Measurements from ENCODE around the gene ALKBH5. TPM values are rescaled to one million over a fixed set of nuclear protein-coding genes. Genes with fewer than 3 reads are reported as not detected.

The ALKBH5 gene
- total and polyA plus RNA-seq, 2 donors: 48.5 to 58.3 TPM

DNA sequence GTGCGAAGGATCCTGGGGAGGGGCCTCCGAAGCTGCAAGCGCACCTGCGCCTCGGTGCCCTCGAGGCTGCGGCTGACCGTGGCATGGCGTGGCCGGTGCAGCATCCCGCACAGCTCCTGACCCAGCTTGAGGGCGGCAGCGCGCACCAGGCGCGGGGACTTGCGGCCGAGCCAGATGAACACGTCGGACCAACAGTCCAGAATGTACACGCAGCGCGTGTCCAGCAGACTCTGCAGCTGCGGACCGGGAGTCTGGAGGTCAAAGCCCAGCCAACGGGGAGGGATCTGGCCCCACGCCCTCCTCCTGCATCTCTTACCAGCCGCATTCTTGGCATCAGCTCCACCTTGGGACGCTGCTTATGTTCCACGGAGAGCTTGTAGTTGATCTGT is 64.0 kb downstream of the ALKBH5 start:
- Histone ChIP-seq H3K9me3 (ENCODE audit: control insufficient read depth in 2 of 2, insufficient read depth in 1 of 2, low read length in 1 of 2) (no peaks in the 10 kb centered on the region), H3K27ac (ENCODE audit: low read depth in 1 of 2, low read length in 1 of 2) (no peak overlapping the region), H3K27me3 (ENCODE audit: control insufficient read depth in 2 of 2, insufficient read depth in 1 of 2, low read length in 1 of 2) (no peaks in the 10 kb centered on the region), H3K4me3 (ENCODE audit: low read length in 2 of 2) (no peak overlapping the region), H3K36me3 (ENCODE audit: control insufficient read depth in 2 of 2, insufficient read depth in 2 of 2, low read length in 1 of 2) (peaks cover 72 to 79% of the 10 kb centered on the region in 2 donors), H3K4me1 (ENCODE audit: control insufficient read depth in 2 of 2, insufficient read depth in 2 of 2, low read length in 2 of 2) (peaks cover 0 to 4% of the 10 kb centered on the region in 2 donors)
- DNase-seq (ENCODE audit: low read depth in 6 of 9, low spot score in 9 of 9): no peak
- 98% methylated on average over 30 of the region's 30 CpGs for WGBS

DNA sequence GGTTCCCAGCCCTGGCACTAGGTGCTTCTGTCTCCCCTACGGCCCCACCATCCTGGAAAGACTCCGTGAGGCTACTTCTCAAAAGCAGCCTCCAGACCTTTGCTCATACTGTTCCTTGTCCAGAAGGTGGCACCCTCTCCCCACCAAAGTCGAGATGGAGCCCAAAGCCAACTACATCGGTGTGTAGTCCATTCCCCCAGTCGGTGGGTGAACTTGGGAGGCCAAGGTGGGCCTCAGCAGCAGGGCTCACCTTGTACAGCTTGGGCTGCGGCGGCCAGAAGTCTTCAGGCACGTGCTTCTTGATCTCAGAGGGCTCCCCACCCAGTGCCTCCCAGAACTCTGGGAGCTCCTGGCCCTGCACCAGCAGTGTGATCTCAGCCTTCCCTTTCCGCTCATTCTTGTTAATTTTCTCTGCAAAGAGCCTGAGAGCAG is 64.7 kb downstream of the ALKBH5 start:
- peaks cover 0 to 1% of the 10 kb centered on the region in 2 donors for H3K9me3 ChIP-seq (ENCODE audit: control insufficient read depth in 2 of 2, insufficient read depth in 1 of 2, low read length in 1 of 2)
- H3K4me3 ChIP-seq (ENCODE audit: low read length in 2 of 2): no peak overlapping the region
- no peak overlapping the region for H3K27ac ChIP-seq (ENCODE audit: low read depth in 1 of 2, low read length in 1 of 2)
- peak in 6 of 9 donors; percentile 48 to 81 (median 62) for DNase-seq (ENCODE audit: low read depth in 6 of 9, low spot score in 9 of 9)
- peaks cover 79 to 82% of the 10 kb centered on the region in 2 donors for H3K36me3 ChIP-seq (ENCODE audit: control insufficient read depth in 2 of 2, insufficient read depth in 2 of 2, low read length in 1 of 2)
- 61% methylated on average over 9 of the region's 9 CpGs for WGBS
- peaks cover 0 to 4% of the 10 kb centered on the region in 2 donors for H3K4me1 ChIP-seq (ENCODE audit: control insufficient read depth in 2 of 2, insufficient read depth in 2 of 2, low read length in 2 of 2)
- H3K27me3 ChIP-seq (ENCODE audit: control insufficient read depth in 2 of 2, insufficient read depth in 1 of 2, low read length in 1 of 2): no peaks in the 10 kb centered on the region

- Histone ChIP-seq H3K27me3 (ENCODE audit: control insufficient read depth in 2 of 2, insufficient read depth in 1 of 2, low read length in 1 of 2) (no peaks in the 10 kb centered on the region), H3K9me3 (ENCODE audit: control insufficient read depth in 2 of 2, insufficient read depth in 1 of 2, low read length in 1 of 2) (peaks cover 0 to 2% of the 10 kb centered on the region in 2 donors), H3K4me1 (ENCODE audit: control insufficient read depth in 2 of 2, insufficient read depth in 2 of 2, low read length in 2 of 2) (peaks cover 0 to 4% of the 10 kb centered on the region in 2 donors), H3K36me3 (ENCODE audit: control insufficient read depth in 2 of 2, insufficient read depth in 2 of 2, low read length in 1 of 2) (peaks cover 82 to 84% of the 10 kb centered on the region in 2 donors), H3K4me3 (ENCODE audit: low read length in 2 of 2) (no peak overlapping the region), H3K27ac (ENCODE audit: low read depth in 1 of 2, low read length in 1 of 2) (no peak overlapping the region)
- 96% methylated on average over 7 of the region's 7 CpGs for WGBS
- DNase-seq (ENCODE audit: low read depth in 6 of 9, low spot score in 9 of 9): no peak
Observed at GRCh38 chr17:18248811-18249210, 65.2 kb downstream of the ALKBH5 start.

DNA sequence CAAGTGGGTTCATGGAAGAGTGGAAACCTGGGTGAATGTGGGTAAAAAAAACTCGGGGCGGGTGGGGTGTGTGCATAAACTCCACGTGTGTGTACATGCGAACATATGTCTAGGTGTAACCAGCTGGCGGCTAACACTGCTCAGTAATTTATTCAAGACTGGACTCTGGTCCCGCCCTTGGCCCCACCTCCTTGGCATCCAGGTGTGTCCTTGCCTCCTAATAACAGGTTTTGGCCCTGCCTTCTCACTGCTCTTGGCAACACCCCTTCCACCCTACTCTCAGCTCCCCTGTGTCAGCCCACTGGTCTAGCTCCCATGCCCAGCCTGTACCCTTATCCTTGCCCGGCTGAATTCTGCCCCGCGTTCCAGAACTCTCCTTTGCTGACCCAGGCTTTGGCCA is 66.6 kb downstream of the ALKBH5 start:
- no peak overlapping the region for H3K4me3 ChIP-seq (ENCODE audit: low read length in 2 of 2)
- no peak overlapping the region for H3K27ac ChIP-seq (ENCODE audit: low read depth in 1 of 2, low read length in 1 of 2)
- 94% methylated on average over 9 of the region's 9 CpGs for WGBS
- H3K4me1 ChIP-seq (ENCODE audit: control insufficient read depth in 2 of 2, insufficient read depth in 2 of 2, low read length in 2 of 2): peaks cover 0 to 4% of the 10 kb centered on the region in 2 donors
- DNase-seq (ENCODE audit: low read depth in 6 of 9, low spot score in 9 of 9): no peak
- no peaks in the 10 kb centered on the region for H3K27me3 ChIP-seq (ENCODE audit: control insufficient read depth in 2 of 2, insufficient read depth in 1 of 2, low read length in 1 of 2)
- H3K36me3 ChIP-seq (ENCODE audit: control insufficient read depth in 2 of 2, insufficient read depth in 2 of 2, low read length in 1 of 2): peaks cover 87 to 91% of the 10 kb centered on the region in 2 donors
- peaks cover 2 to 3% of the 10 kb centered on the region in 2 donors for H3K9me3 ChIP-seq (ENCODE audit: control insufficient read depth in 2 of 2, insufficient read depth in 1 of 2, low read length in 1 of 2)

DNA sequence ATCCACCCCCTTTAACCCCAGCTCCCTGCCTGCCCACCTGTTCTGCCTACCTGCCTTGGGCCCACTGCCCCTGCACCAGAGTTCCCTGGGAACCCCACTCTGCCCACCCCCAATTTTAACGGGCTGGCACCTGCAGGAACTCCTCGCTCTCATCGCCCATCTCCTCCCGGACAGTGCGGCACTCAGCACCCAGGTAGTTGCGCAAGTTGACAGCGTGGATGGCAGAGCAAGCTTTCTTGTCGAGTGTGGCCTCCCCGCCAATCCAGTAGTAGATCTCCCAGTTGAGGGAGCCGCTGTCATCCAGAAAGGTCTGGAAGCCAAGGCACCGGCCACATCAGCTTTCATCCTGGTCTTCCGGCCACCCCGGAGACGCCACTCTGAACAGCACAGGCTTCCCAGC is 67.1 kb downstream of the ALKBH5 start:
- no peak for DNase-seq (ENCODE audit: low read depth in 6 of 9, low spot score in 9 of 9)
- Histone ChIP-seq H3K4me1 (ENCODE audit: control insufficient read depth in 2 of 2, insufficient read depth in 2 of 2, low read length in 2 of 2) (peaks cover 0 to 4% of the 10 kb centered on the region in 2 donors), H3K4me3 (ENCODE audit: low read length in 2 of 2) (no peak overlapping the region), H3K9me3 (ENCODE audit: control insufficient read depth in 2 of 2, insufficient read depth in 1 of 2, low read length in 1 of 2) (peaks cover 3 to 4% of the 10 kb centered on the region in 2 donors), H3K27me3 (ENCODE audit: control insufficient read depth in 2 of 2, insufficient read depth in 1 of 2, low read length in 1 of 2) (no peaks in the 10 kb centered on the region), H3K36me3 (ENCODE audit: control insufficient read depth in 2 of 2, insufficient read depth in 2 of 2, low read length in 1 of 2) (peaks cover 87 to 91% of the 10 kb centered on the region in 2 donors), H3K27ac (ENCODE audit: low read depth in 1 of 2, low read length in 1 of 2) (no peak overlapping the region)
- 98% methylated on average over 14 of the region's 14 CpGs for WGBS

- Histone ChIP-seq H3K9me3 (ENCODE audit: control insufficient read depth in 2 of 2, insufficient read depth in 1 of 2, low read length in 1 of 2) (peaks cover 3 to 4% of the 10 kb centered on the region in 2 donors), H3K4me1 (ENCODE audit: control insufficient read depth in 2 of 2, insufficient read depth in 2 of 2, low read length in 2 of 2) (peaks cover 0 to 4% of the 10 kb centered on the region in 2 donors), H3K4me3 (ENCODE audit: low read length in 2 of 2) (no peak overlapping the region), H3K27me3 (ENCODE audit: control insufficient read depth in 2 of 2, insufficient read depth in 1 of 2, low read length in 1 of 2) (no peaks in the 10 kb centered on the region), H3K27ac (ENCODE audit: low read depth in 1 of 2, low read length in 1 of 2) (no peak overlapping the region), H3K36me3 (ENCODE audit: control insufficient read depth in 2 of 2, insufficient read depth in 2 of 2, low read length in 1 of 2) (peaks cover 87 to 90% of the 10 kb centered on the region in 2 donors)
- DNase-seq (ENCODE audit: low read depth in 6 of 9, low spot score in 9 of 9): no peak
- WGBS: 97% methylated on average over 15 of the region's 15 CpGs
Observed at GRCh38 chr17:18251204-18251603, 67.6 kb downstream of the ALKBH5 start.

DNA sequence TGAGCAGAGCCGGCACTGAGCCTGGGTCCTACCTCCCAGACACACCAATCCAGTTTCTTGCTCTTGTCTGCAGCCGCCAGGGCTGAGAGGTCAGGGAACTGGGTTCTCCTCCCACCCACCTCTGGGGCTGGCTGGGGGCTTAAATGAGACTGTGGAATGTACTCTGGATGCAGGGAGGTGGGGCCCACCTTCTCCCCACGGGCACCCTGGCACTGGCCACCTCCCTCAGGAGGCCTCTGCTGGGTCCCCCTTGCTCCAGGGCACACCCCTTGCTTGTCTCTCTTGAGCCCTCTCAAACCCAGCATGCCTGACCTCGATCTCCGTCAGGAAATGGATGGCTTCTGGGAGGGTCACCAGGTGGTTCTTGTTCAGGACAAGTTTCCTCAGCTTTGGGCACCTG is 68.5 kb downstream of the ALKBH5 start:
- no peak for DNase-seq (ENCODE audit: low read depth in 6 of 9, low spot score in 9 of 9)
- H3K4me1 ChIP-seq (ENCODE audit: control insufficient read depth in 2 of 2, insufficient read depth in 2 of 2, low read length in 2 of 2): peaks cover 5 to 7% of the 10 kb centered on the region in 2 donors
- 98% methylated on average over 5 of the region's 5 CpGs for WGBS

DNA sequence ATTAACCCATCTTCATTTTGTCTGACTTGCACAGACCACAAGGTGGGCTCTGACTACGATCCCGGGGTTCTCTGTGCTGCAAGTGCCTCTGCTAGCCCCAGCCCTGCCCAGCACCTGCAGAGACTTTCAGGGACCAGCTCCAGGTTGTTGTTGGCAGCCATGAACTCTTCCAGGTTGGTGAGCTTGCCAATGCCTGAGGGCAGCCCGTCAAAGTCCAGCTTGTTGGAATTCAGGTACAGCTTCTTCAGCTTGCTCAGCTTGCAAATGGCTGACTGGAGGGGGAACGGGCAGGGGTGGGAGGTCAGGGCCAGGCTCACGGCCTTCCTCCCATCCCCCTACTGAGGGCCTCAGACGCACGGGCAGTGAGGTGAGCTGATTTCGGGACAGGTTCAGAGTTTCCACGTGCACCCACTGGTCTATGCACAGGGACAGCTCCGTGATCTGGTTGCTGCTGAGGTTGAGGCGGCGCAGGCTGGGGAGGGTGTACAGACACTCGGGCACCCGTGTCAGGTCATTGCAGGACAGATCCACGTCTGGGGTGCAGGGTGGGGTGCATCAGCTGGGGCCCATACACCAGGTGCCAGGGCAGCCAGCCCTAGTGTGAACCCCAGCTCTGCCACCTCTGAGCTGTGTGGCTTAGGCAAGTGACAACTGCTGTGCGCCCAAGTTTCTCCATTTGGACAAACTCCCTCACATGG is 69.7 kb downstream of the ALKBH5 start:
- H3K36me3 ChIP-seq (ENCODE audit: control insufficient read depth in 2 of 2, insufficient read depth in 2 of 2, low read length in 1 of 2): peaks cover 72 to 73% of the 10 kb centered on the region in 2 donors
- H3K27me3 ChIP-seq (ENCODE audit: control insufficient read depth in 2 of 2, insufficient read depth in 1 of 2, low read length in 1 of 2): no peaks in the 10 kb centered on the region
- no peak overlapping the region for H3K4me3 ChIP-seq (ENCODE audit: low read length in 2 of 2)
- WGBS: 98% methylated on average over 16 of the region's 16 CpGs
- no peak for DNase-seq (ENCODE audit: low read depth in 6 of 9, low spot score in 9 of 9)
- H3K27ac ChIP-seq (ENCODE audit: low read depth in 1 of 2, low read length in 1 of 2): no peak overlapping the region
- H3K4me1 ChIP-seq (ENCODE audit: control insufficient read depth in 2 of 2, insufficient read depth in 2 of 2, low read length in 2 of 2): peaks cover 11 to 13% of the 10 kb centered on the region in 2 donors
- peaks cover 3 to 4% of the 10 kb centered on the region in 2 donors for H3K9me3 ChIP-seq (ENCODE audit: control insufficient read depth in 2 of 2, insufficient read depth in 1 of 2, low read length in 1 of 2)

More for the DNA sequence above, 68.5 kb downstream of the ALKBH5 start:
- H3K36me3 ChIP-seq (ENCODE audit: control insufficient read depth in 2 of 2, insufficient read depth in 2 of 2, low read length in 1 of 2): peaks cover 80 to 84% of the 10 kb centered on the region in 2 donors
- peaks cover 3 to 4% of the 10 kb centered on the region in 2 donors for H3K9me3 ChIP-seq (ENCODE audit: control insufficient read depth in 2 of 2, insufficient read depth in 1 of 2, low read length in 1 of 2)
- no peak overlapping the region for H3K27ac ChIP-seq (ENCODE audit: low read depth in 1 of 2, low read length in 1 of 2)
- no peak overlapping the region for H3K4me3 ChIP-seq (ENCODE audit: low read length in 2 of 2)
- H3K27me3 ChIP-seq (ENCODE audit: control insufficient read depth in 2 of 2, insufficient read depth in 1 of 2, low read length in 1 of 2): no peaks in the 10 kb centered on the region

GRCh38 chr17:18253947-18254821 is 70.6 kb downstream of the ALKBH5 start:
- no peak overlapping the region for H3K27ac ChIP-seq (ENCODE audit: low read depth in 1 of 2, low read length in 1 of 2)
- H3K4me1 ChIP-seq (ENCODE audit: control insufficient read depth in 2 of 2, insufficient read depth in 2 of 2, low read length in 2 of 2): peaks cover 16 to 19% of the 10 kb centered on the region in 2 donors
- 97% methylated on average over 27 of the region's 27 CpGs for WGBS
- H3K36me3 ChIP-seq (ENCODE audit: control insufficient read depth in 2 of 2, insufficient read depth in 2 of 2, low read length in 1 of 2): peaks cover 64 to 66% of the 10 kb centered on the region in 2 donors
- H3K27me3 ChIP-seq (ENCODE audit: control insufficient read depth in 2 of 2, insufficient read depth in 1 of 2, low read length in 1 of 2): no peaks in the 10 kb centered on the region
- no peak for DNase-seq (ENCODE audit: low read depth in 6 of 9, low spot score in 9 of 9)
- H3K9me3 ChIP-seq (ENCODE audit: control insufficient read depth in 2 of 2, insufficient read depth in 1 of 2, low read length in 1 of 2): peaks cover 3 to 4% of the 10 kb centered on the region in 2 donors
- no peak overlapping the region for H3K4me3 ChIP-seq (ENCODE audit: low read length in 2 of 2)
